GM23248 (cell line): ENCODE results near the gene NTN3. TPM values are rescaled to one million over a fixed set of nuclear protein-coding genes. Genes with fewer than 3 reads are reported as not detected.
"Not testable (repeated sequence)": the region's sequence is repeated elsewhere in the genome, so short reads cannot be mapped to it uniquely, and the experiment has no call there.

Experiments
- DNase-seq: peaks from one replicate; pipeline ENCODE4 v3.0.0-alpha.2; 2015
- H2AFZ ChIP-seq: fragments of 200-600 bp; sonication (generic); 2 replicates; pipeline ENCODE4 v1.6.1; 2016; ENCODE audit warnings: antibody characterized with exemption
- H3F3A ChIP-seq: fragments of 200-600 bp; sonication (generic); 2 replicates; pipeline ENCODE4 v1.6.1; 2016; ENCODE audit warnings: mild to moderate bottlenecking, antibody characterized with exemption, mixed run types; ENCODE audit not compliant: insufficient read depth
- H3K27ac ChIP-seq: fragments of 200-600 bp; sonication (generic); 2 replicates; pipeline ENCODE4 v1.5.1; 2016; ENCODE audit warnings: mild to moderate bottlenecking
- H3K27me3 ChIP-seq: fragments of 200-600 bp; sonication (generic); replicated peaks from 2 replicates; pipeline ENCODE4 v1.6.1; 2016; ENCODE audit warnings: mild to moderate bottlenecking; ENCODE audit not compliant: insufficient read depth
- H3K36me3 ChIP-seq: fragments of 200-600 bp; sonication (generic); 2 replicates; pipeline ENCODE4 v1.6.1; 2016; ENCODE audit warnings: low read depth, mild to moderate bottlenecking
- H3K4me1 ChIP-seq: fragments of 200-600 bp; sonication (generic); 2 replicates; pipeline ENCODE4 v1.6.1; 2016; ENCODE audit warnings: mild to moderate bottlenecking; ENCODE audit not compliant: insufficient read depth
- H3K4me2 ChIP-seq: fragments of 200-600 bp; sonication (generic); one replicate; pipeline ENCODE4 v1.6.1; 2016; ENCODE audit warnings: mild to moderate bottlenecking; ENCODE audit not compliant: unreplicated experiment
- H3K4me3 ChIP-seq: fragments of 200-600 bp; sonication (generic); 2 replicates; pipeline ENCODE4 v1.5.1; 2016; ENCODE audit warnings: mild to moderate bottlenecking
- H3K79me2 ChIP-seq: fragments of 200-600 bp; sonication (generic); 2 replicates; pipeline ENCODE4 v1.6.1; 2016; ENCODE audit warnings: mild to moderate bottlenecking; ENCODE audit not compliant: insufficient read depth
- H3K9ac ChIP-seq: fragments of 200-600 bp; sonication (generic); 2 replicates; pipeline ENCODE4 v1.6.1; 2016; ENCODE audit warnings: mild to moderate bottlenecking
- H3K9me2 ChIP-seq: fragments of 200-600 bp; sonication (generic); 2 replicates; pipeline ENCODE4 v1.6.1; 2016; ENCODE audit warnings: mixed run types, mild to moderate bottlenecking, moderate library complexity; ENCODE audit not compliant: insufficient read depth
- H3K9me3 ChIP-seq: fragments of 200-600 bp; sonication (generic); one replicate; pipeline ENCODE4 v1.6.1; 2017; ENCODE audit warnings: low read depth
- H4K20me1 ChIP-seq: fragments of 200-600 bp; sonication (generic); 2 replicates; pipeline ENCODE4 v1.6.0; 2016; ENCODE audit not compliant: insufficient read depth
- EZH2 ChIP-seq: fragments of 200-600 bp; sonication (generic); IDR thresholded peaks from 2 replicates; pipeline ENCODE4 v1.6.1; 2018; ENCODE audit warnings: antibody characterized with exemption, mild to moderate bottlenecking; ENCODE audit not compliant: insufficient read depth, poor library complexity, severe bottlenecking
- EZH2phosphoT487 ChIP-seq: fragments of 200-600 bp; sonication (generic); IDR thresholded peaks from 2 replicates; pipeline ENCODE4 v1.6.1; 2018; ENCODE audit warnings: antibody characterized with exemption, moderate library complexity, mild to moderate bottlenecking, low read depth; ENCODE audit not compliant: insufficient read depth
- WGBS, 2 experiments: methylation state at CpG; one replicate each; pipeline ENCODE4 v1.1.6; 2015 to 2017; ENCODE audit warnings: low lambda C conversion rate in 2 of 2, low coverage in 1 of 2; ENCODE audit errors: missing lambda C conversion rate in 2 of 2; 5-methylcytosine and 5-hydroxymethylcytosine counted together
- in situ Hi-C: fragments of 300-500 bp; cut with MboI; formaldehyde crosslinking; loops from 2 replicates; pipeline ENCODE4 v1.15.0; 2020
- polyA plus RNA-seq: library from polyadenylated mRNA; unstranded; fragments of >200 nt; fragmentation: Nextera tagmentation; extraction: Ambion mirVana; gene quantifications from 2 replicates; pipeline ENCODE4 v1.2.1, GENCODE V29; 2016
- total RNA-seq: library from RNA; depleted of rRNA; stranded (reverse); fragments of >200 nt; shearing (Covaris generic); gene quantifications from 2 replicates; pipeline ENCODE4 v1.2.3, GENCODE V29; 2014

NTN3 gene
- total and polyA plus RNA-seq, 2 experiments from 2014 or later = not detected

DNA sequence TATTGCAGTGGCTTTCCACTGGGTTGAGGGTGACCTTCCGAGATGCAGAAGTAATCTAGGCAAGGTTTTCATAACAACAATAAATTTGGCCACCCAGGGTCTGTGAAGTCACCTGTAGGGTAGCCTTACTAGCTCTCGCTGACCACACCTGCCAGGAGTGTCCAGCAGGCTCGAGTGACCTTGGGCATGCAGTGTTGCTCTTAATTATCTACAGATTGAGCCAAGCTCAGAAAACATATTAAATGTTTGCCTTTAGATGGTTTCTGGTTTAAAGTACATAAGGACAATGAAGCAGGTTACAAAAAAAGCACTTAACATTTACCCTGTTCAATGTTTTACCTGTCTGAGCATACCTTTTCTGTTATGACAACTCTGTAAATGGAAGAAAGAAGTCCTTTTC is 5.6 kb downstream of the NTN3 start:
- Histone ChIP-seq H4K20me1 (no peaks in the 10 kb centered on the region), H3K27ac (no peak overlapping the region), H3K36me3 (no peaks in the 10 kb centered on the region), H3K27me3 (no peaks in the 10 kb centered on the region), H3K79me2 (peaks cover 46% of the 10 kb centered on the region), H2AFZ (no peak overlapping the region), H3F3A (0 out of 2 replicates have a peak, but pooled peaks cover 4% of the 10 kb centered on the region), H3K4me1 (no peaks in the 10 kb centered on the region; the same call in 1 of the 2 replicates), H3K9me2 (no peaks in the 10 kb centered on the region), H3K9ac (no peak overlapping the region), H3K4me3 (no peak overlapping the region), H3K9me3 (no peaks in the 10 kb centered on the region), H3K4me2 (no peak overlapping the region)
- TF ChIP-seq EZH2phosphoT487 (no peak), EZH2 (no peak)
- DNase-seq = no peak
- in situ Hi-C loops = no loop called here
- 82 to 85% methylated on average over 3 of the region's 3 CpGs for WGBS, 2 experiments

DNA sequence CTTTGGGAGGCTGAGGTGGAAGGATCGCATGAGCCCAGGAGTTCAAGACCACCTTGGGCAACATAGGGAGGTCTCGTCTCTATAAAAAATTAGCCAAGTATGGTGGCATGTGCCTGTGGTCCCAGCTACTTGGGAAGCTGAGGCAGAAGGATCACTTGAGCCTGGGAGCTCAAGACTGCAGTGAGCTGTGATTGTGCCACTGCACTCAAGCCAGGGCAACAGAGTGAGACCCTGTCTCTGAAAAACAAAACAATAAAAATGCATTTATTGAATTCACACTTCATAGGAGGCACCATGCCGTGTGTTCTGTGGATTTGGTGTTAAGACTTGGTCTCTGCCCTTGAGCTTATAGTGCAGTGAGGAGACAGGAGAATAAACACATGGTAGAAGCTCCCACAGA is 6.2 kb downstream of the NTN3 start:
- Histone ChIP-seq H3K79me2 (peaks cover 46% of the 10 kb centered on the region), H2AFZ (no peak overlapping the region), H3K4me2 (no peak overlapping the region), H3K27me3 (no peaks in the 10 kb centered on the region), H3K9ac (no peak overlapping the region), H3F3A (0 out of 2 replicates have a peak, but pooled peaks cover 4% of the 10 kb centered on the region), H3K4me1 (peaks cover 2% of the 10 kb centered on the region), H4K20me1 (no peaks in the 10 kb centered on the region), H3K27ac (no peak overlapping the region), H3K36me3 (no peaks in the 10 kb centered on the region), H3K4me3 (no peak overlapping the region), H3K9me3 (no peaks in the 10 kb centered on the region), H3K9me2 (no peaks in the 10 kb centered on the region)
- no peak for DNase-seq
- in situ Hi-C loops = no loop called here
- 99 to 100% methylated on average over 3 of the region's 3 CpGs for WGBS, 2 experiments
- no peak for TF ChIP-seq EZH2phosphoT487
- TF ChIP-seq EZH2 = no peak

DNA sequence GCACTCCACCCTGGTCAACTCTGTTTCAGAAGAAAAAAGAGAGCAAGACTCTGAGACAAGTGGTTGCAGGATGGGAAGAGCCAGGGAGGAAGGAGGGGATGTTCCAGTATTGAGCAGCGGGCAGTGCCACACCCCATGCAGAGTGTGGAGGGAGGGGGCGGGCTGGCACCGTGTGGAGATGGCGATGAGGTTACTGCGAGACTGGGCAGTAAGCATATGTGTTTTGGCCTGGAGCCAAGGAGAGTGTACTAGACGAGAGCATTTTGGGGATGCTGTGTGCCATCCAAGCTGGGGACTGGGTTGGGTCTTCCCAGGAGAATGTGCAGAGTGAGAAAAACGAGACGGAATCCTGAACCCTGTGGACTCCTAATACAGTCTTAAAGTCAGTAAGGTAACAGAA is 7.2 kb downstream of the NTN3 start:
- no peak overlapping the region for H3K27ac ChIP-seq
- in situ Hi-C loops = no loop called here
- DNase-seq = no peak
- H3K9me2 ChIP-seq = no peaks in the 10 kb centered on the region
- H3K9me3 ChIP-seq = no peaks in the 10 kb centered on the region
- H4K20me1 ChIP-seq = no peaks in the 10 kb centered on the region
- no peak overlapping the region for H3K9ac ChIP-seq
- peaks cover 11% of the 10 kb centered on the region for H3K4me1 ChIP-seq
- H2AFZ ChIP-seq = no peak overlapping the region
- no peaks in the 10 kb centered on the region for H3K36me3 ChIP-seq
- TF ChIP-seq EZH2 (no peak), EZH2phosphoT487 (no peak)
- no peak overlapping the region for H3K4me2 ChIP-seq
- no peak overlapping the region for H3K4me3 ChIP-seq
- H3K79me2 ChIP-seq = peaks cover 46% of the 10 kb centered on the region
- H3F3A ChIP-seq = 0 out of 2 replicates have a peak, but pooled peaks cover 4% of the 10 kb centered on the region
- no peaks in the 10 kb centered on the region for H3K27me3 ChIP-seq
- WGBS, 2 experiments = 85 to 86% methylated on average over 8 of the region's 8 CpGs

DNA sequence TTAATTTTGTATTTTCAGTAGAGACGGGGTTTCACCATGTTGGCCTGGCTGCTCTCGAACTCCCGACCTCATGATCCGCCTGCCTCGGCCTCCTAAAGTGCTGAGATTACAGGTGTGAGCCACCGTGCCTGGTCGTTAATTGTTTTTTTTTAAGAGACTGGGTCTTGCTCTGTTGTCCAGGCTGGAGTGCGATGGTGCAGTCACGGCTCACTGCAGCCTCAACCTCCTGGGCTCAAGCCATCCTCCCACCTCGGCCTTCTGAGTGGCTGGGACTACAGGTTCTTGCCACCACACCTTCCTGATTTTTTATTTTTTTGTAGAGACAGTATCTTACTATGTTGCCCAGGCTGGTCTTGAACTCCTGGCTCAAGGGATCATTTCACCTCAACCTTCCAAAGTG is 8.9 kb downstream of the NTN3 start:
- H4K20me1 ChIP-seq, H3K9ac ChIP-seq, H3K4me3 ChIP-seq, DNase-seq, H3K27me3 ChIP-seq, in situ Hi-C loops, H2AFZ ChIP-seq, H3K9me2 ChIP-seq, H3F3A ChIP-seq, H3K27ac ChIP-seq, H3K9me3 ChIP-seq, H3K36me3 ChIP-seq, H3K4me2 ChIP-seq: not testable (repeated sequence)
- 94 to 96% methylated on average over 10 of the region's 10 CpGs for WGBS, 2 experiments
- peaks cover 18% of the 10 kb centered on the region for H3K4me1 ChIP-seq
- H3K79me2 ChIP-seq = peaks cover 59% of the 10 kb centered on the region

DNA sequence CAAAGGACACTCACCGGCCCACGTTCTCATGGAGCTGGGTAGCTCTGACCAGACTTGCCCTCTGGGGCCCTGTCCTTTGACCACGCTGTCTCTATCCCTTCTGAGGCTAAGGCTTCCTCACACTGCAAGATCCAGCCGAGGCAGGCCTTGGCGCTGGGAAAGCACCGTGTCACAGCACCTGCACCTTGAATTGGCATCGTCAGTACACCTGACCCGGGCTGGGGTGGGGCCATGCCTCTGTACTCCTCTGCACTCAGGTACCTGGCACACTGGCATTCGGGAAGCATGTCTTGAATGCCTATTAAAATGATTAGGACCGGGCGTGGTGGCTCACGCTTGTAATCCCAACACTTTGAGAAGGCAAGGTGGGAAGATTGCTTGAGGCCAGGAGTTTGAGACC is 9.9 kb downstream of the NTN3 start:
- Histone ChIP-seq H3K27ac (no peak overlapping the region), H3K4me2 (no peak overlapping the region), H3K36me3 (no peaks in the 10 kb centered on the region), H4K20me1 (no peaks in the 10 kb centered on the region), H3F3A (peaks cover 10% of the 10 kb centered on the region; the same call in 1 of the 2 replicates), H3K27me3 (no peaks in the 10 kb centered on the region), H2AFZ (no peak overlapping the region), H3K4me3 (no peak overlapping the region), H3K4me1 (peaks cover 18% of the 10 kb centered on the region), H3K9me2 (no peaks in the 10 kb centered on the region), H3K79me2 (peaks cover 62% of the 10 kb centered on the region), H3K9ac (no peak overlapping the region), H3K9me3 (no peaks in the 10 kb centered on the region)
- no peak for DNase-seq
- in situ Hi-C loops = no loop called here
- no peak for TF ChIP-seq EZH2
- no peak for TF ChIP-seq EZH2phosphoT487
- 86 to 90% methylated on average over 12 of the region's 12 CpGs for WGBS, 2 experiments
